ENCODE data around the gene SEMG1.

The SEMG1 gene

DNA sequence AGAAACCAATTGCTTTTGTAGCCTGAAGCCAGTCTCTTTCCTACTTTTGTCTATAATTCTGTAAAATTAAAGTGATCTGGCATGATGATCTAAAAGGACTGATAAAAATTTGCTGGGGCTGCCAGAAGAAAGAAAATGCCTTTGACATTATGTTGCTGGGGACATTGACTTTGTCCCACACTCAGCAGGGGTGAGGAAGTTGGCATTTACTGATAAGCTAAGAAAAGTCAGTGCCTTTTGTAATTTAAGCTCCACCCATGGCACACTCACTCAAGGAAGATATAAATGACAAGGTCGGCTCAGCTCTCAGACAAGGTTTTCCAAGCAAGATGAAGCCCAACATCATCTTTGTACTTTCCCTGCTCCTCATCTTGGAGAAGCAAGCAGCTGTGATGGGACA is at the start of gene SEMG1:
Gene SEMG1 (plus strand): TSS at position 309 of the 400 bp plus-strand sequence. CDS start 21 bp downstream, at position 330.
- DNase-seq: no peak

- DNase-seq: peak; percentile 0
These were observed 48.9 kb upstream of the SEMG1 start for GRCh38 chr20:45157962-45158361.

GRCh38 chr20:45163083-45163803 is 43.6 kb upstream of the SEMG1 start:
- DNase-seq: no peak

- no peak for DNase-seq
These were observed 41.9 kb upstream of the SEMG1 start for GRCh38 chr20:45164906-45165305.

DNA sequence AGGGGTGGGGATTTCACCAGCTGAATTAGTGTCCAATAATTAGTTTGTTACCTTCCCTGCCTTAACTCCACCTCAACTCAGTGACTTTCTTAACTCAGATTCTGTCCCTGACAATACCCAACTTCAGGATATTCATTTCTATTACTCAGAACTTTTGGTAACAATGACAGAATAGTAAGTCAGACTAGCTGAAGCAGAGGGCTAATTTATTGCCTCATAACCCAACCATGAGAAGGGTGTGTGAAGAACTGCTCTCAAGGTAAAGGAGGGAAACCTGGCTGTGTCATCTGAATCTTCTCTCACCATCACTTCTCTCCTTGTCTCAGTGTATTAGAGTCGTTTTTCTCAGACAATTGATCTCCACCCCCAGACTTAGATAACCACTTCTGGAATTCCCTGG is 33.3 kb upstream of the SEMG1 start:
- no peak for DNase-seq

DNA sequence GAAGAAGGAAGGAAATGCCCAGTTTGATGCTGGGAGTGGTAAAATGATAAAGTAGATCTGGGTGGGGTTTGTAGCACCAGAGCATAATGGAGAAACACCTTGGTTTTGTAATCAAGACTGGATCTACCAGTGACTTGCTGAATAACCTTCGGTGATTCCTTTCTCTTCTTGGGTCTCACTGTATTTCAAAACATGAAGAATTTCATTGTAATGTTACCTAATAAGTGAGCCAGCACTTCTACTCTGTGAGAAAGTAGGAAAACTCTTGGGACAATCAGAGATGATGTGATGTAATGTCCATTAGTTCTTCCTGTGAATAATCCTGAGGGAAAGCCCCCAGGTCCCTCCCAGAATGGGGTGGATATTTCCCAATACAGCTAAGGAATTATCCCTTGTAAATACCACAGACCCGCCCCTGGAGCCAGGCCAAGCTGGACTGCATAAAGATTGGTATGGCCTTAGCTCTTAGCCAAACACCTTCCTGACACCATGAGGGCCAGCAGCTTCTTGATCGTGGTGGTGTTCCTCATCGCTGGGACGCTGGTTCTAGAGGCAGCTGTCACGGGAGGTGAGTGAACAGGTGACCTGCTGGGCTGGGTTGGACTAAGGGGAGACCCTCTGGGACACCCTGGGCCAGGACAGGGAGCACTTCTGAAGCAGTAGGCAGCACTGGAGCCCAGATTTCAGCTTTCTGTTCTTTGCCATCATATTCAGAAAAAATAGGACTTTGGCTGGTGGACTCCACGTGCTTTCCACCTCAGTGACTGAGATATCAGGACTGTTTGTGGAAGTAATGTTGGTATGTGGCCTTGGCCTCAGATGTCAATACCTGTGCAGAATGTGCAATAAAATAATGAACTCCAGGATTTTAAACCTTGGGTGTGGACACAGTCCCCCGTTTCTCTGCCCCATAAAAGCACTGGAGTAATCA is 32.1 kb upstream of the SEMG1 start, which contains the start of gene PI3:
Gene PI3 (plus strand): TSS at position 469 of the 931 bp plus-strand sequence. CDS start 21 bp downstream, at position 490.
- no peak for DNase-seq

GRCh38 chr20:45176526-45177267 is 30.1 kb upstream of the SEMG1 start:
- no peak for DNase-seq

DNA sequence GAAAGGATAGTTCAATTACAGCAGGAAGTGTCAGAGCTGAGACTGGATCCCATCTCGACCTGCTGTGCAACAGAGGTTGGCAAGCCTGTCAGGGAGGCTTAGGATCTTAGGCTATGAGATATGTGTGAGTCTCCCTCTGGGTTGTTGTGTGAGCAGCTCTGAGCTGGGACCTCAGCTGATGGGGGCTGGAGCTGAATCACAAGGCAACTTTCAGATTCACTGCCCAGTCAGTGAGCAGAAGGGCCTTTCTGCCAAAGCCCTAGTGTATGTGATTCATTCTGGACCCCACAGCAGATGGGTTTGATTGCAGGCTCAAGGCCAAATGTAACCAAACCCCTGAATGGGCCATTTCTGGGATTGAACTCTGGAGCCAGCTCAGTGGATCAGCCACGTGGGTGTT is 27.7 kb upstream of the SEMG1 start:
- no peak for DNase-seq

DNA sequence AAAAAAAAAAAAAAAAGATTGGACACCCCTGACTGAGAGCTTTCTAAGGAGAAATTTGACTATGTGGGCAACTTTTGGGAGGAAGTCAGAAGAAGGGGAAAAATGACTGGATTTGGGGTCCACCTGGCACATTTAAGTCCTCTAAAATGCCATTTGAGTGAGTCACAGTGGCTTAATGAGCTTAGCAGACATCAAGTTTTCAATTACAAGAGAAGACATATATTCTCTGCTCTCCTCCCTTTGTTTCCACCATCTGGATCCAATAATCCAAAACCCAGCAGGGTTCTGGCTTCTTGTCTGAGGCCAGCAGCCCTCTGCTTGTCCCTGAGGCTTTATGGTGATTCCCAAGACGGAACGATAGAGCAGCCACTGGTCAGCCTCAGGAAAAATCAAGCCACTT is 25.2 kb upstream of the SEMG1 start:
- no peak for DNase-seq

GRCh38 chr20:45183084-45183483 is 23.7 kb upstream of the SEMG1 start:
- no peak for DNase-seq

DNA sequence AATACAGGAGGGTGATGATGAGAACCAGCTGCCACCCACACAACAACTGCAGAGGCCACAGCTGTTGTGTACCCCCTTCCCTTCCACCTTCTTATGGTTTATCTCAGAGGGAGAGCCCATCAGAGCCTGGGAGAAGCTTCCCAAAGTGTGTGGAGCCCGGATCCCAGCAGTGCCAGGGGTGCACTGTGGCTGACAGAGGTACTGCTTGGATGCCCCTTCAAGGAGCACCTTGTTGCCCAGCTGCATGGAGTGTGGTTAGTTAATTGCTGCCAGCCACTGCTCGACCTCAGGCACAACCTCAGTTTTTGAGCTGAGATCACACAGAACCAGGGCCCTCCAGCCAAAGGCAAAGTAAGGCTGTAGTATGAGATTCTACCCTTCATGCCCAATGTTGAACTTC is 19.1 kb upstream of the SEMG1 start:
- DNase-seq: no peak

DNA sequence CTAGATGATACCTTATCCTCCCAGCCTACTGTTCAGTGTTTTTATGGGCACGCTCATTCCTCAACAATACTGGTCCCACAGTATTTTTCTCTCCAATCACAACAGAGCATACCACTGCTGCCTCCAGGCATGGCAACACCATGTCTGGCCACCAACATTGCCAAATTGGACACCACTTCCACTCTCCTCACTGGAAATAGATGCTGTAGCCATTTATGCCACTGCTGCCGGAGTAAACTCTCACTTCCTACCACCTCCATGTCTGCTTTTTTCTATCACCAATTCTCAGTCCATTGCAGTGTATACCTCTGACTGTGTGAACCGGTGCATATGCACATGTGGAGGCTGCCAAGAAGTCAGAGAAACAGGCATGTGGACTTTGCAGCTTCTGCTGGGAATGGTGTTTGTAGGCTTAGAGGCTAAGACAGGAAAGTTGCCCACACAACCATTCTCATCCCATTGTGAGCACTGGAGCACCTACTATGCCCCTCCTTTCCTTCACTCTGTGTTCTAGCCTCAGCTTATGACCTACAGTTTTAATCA is 17.7 kb upstream of the SEMG1 start:
- DNase-seq: no peak

DNA sequence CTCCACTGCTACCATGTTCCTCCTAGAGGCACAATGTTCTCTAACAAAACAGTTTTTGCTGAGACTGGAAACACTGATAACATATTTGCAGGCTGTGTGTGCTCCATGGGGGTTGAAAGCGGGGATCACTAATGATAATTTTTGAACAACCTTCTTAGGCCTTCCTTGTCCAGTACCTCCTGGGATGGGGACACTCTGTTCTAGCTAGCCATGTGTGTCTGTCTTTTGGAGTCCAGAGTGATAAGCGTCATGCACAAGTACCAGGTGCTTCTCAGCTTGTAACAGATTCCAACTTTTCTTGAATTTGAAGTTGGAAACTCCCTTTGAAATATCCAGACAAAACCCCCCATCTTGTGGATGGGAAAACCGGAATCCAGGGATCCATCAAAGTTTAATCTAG is 17.0 kb upstream of the SEMG1 start:
- no peak for DNase-seq

DNA sequence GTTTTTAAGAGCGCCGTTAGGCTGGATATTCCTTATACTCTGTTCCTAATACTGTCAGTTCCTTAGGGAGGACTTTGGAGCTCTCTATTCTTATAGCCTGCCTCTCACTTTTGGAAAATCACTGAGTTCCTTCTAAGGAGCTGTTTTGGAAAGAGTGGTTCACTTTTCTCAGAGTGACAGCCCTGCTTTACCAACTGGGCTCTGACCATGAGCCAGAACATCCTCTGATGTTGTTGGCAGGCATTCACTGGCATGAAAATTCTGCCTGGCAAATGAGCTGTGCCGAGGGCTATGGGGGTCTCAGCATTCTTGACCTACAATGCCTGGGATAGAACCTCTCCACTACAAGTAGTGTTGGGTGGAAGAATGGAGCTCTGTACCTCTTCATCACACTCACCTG is 14.9 kb upstream of the SEMG1 start:
- no peak for DNase-seq

DNA sequence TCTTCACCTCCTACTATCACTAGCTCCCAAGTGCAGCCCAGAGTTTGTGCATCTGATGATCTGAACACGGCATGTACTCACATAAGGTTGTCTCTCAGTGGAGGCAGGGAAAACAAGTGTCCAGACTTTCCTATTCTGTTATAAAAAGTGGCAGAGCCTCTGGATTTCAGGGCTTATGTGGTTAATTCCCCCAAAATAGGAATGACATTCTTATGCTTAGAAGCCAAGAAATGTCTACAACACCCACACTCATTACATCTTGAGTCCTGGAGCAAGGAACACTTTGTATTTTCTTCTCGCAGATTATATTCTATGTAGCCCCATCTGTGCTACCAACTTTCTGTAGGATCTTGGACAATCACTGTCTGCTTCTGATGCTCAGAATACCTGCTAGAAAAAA is 13.5 kb upstream of the SEMG1 start:
- no peak for DNase-seq

DNA sequence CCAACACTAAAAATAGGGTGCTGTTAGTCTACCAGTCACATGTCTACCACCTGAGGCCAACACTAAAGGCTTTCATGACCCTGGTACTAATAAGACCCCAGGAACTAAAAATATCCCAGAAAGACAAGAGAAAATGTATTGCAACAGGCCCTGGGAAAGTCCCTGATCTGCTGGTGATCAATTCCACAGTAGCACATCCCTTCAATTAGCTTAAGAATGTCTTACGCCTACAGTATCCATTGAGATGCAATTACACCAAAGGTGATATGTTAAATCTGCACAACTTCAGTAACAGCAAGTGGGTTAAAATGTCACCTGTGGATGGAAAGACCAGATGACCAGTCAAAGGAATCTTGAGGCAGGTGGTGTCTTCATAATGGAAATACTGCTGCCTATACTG is 3.1 kb downstream of the SEMG1 start:
- no peak for DNase-seq

DNA sequence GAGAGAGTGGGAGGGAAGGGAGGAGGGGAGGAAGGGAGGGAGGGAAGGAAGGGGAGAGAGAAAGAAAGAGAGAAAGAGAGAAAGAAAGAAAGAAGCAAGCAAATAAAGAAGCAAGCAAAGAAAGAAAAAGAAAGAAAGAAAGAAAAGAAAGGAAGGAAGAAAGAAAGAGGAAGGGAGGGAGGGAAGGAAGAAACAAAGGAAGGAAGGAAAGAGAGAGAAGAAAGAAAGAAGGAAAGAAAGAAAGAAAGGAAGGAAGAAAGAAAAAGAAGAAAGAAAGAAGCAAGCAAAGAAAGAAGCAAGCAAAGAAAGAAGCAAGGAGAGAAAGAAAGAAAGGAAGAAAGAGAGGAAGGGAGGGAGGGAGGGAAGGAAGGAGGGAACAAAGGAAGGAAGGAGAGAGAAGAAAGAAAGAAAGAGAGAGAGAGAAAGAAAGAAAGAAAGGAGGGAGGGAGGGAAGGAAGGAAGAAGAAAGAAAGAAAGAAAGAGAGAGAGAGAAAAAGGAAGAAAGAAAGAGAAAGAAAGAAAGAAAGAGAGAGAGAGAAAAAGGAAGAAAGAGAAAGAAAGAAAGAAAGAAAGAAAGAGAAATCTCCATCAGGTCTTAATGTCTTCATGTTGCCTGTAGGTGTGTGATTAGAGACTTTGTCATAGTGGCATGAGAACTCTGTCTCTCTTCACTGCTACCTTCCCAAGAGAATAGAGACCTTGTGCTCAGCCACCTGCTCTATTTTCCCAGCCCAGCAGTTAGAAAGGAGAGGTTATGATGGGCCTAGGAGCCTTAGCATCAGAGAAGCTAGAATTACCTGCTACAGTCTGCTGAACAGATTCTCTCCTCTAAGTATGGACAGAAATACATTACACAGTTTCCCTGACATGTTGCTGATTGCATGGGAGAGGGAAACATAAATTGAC is 5.0 kb downstream of the SEMG1 start:
- no peak for DNase-seq

DNA sequence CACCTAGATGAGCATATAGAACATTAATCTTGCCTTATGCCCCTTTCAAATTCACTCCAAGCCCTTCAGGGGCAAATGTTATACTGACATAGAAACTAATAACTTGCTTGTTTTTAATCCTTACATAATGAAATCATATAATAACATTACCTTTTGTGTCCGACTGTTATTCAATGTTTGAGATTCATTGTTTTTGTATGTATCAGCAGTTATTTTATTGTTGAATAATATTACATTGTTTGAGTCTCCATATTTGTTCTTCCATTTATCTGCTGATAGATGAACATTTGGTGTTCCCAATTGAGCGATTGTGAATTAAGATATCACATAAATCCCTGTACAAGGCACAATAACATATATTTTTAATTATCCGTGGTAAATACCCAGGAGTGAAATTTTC is 6.0 kb downstream of the SEMG1 start:
- no peak for DNase-seq

- no peak for DNase-seq
These were observed 11.3 kb downstream of the SEMG1 start for GRCh38 chr20:45218124-45218523.

GRCh38 chr20:45218636-45219035 is 11.8 kb downstream of the SEMG1 start:
- DNase-seq: no peak

DNA sequence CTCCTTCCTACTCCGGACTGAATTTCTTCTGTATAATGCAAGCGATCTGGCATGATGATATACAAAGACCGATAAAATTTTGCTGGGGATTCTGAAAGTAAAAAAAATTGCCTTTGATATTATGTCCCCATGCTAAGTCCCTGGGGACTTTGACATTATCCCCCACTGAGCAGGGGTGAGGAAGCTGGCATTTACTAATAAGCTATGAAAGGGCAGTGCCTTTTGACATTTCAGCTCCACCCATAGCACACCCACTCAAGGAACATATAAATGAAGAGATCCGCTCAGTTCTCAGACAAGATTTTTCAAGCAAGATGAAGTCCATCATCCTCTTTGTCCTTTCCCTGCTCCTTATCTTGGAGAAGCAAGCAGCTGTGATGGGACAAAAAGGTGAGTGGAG is 14.2 kb downstream of the SEMG1 start, which contains the start of gene SEMG2:
Gene SEMG2 (plus strand): TSS at position 298 of the 400 bp plus-strand sequence. CDS start 17 bp downstream, at position 315.
- no peak for DNase-seq

- DNase-seq: no peak
These were observed 16.3 kb downstream of the SEMG1 start for GRCh38 chr20:45223136-45223535.

Data from DMS79 (cell line).